GM21423 (cell line): Measurements from ENCODE around the gene ZNRF3.
A peak's percentile ranks its signal among the peaks of the same experiment; 100 is the strongest.
"Not testable (repeated sequence)": the region's sequence is repeated elsewhere in the genome, so short reads cannot be mapped to it uniquely, and the experiment has no call there.

Source experiments
- ATAC-seq: cut with Tn5 transposase; IDR thresholded peaks from one replicate; pipeline ENCODE4 v1.9.1; 2021; ENCODE audit warnings: mild to moderate bottlenecking, moderate library complexity; ENCODE audit not compliant: unreplicated experiment

Gene ZNRF3

DNA sequence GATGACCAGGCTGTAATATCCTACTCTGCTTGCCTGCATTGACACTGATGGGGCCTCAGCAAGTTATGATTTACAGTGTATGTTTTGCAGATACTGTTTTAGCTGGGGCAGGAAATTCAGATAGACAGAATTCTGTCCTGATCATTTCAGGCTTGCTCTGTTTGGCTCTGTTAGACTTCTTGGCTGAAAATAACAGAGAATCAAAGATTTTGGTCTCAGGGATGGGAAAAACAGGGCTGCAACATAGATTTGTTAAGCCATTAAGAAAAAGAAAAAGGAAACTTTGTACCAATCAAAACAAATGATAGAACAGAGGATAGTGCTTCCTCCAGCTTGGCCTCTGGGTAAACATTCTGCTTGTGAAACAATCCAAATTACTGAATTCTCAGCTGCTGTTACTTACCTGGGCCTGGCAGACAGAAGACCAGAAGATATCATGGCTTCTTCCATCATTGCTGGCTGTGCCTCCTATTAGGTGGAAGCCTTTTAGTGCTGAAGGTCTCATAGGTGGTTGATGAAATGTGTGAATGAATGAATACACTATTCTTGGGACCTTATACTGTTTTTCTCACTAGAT lies 22.0 kb downstream of the ZNRF3 start:
- ATAC-seq = no peak

DNA sequence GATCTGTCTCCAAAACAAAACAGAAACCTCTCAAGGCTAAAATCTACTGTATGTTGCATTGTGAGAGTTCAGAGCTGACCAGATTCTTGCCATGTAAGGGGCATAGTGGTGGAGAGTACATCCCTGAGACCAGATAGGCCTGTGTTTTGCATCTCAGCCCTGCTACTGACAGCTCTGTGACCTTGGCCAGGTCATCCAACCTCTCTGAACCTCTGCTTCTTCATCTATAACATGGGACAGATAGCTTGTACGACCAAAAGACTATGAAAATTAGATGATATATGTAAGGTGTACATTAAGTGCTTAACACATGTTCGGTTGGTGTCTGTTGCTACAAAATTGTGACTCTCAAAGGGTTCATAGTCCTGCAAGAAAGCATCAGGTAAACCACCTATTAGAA lies 22.9 kb downstream of the ZNRF3 start:
- ATAC-seq = no peak

DNA sequence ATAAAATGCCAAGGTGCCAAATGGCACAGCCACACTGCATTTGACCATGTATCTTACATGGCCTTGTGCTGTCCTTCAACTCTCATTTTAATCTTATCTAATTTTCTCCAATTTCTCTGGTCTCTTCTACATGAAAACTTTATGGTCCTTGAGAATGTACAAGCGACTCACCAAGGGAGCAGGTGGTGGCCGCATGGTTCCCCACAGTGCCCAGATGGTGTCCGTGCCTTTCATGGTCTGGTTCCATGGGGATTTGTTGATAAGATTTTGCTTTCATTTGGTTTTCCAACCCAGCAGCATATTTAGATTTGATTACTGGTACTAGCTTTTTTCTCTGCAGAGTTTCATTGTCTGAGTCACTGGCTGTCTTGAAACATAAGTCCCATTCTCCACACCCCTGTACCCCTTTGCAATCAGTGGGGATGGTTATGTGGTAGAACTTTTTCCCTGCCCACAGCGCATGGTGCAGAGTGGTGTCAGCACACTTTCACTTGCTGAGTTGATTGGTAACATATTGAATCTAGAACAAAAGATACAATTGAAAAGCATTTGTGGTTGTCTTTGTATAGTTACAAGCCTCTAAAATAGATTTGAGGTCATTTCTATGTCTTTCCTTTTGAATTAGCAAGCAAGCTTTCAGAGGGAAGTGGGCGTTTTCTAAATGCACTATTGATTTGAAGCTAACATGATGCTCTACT lies 24.1 kb downstream of the ZNRF3 start:
- peak; percentile 63 for ATAC-seq

DNA sequence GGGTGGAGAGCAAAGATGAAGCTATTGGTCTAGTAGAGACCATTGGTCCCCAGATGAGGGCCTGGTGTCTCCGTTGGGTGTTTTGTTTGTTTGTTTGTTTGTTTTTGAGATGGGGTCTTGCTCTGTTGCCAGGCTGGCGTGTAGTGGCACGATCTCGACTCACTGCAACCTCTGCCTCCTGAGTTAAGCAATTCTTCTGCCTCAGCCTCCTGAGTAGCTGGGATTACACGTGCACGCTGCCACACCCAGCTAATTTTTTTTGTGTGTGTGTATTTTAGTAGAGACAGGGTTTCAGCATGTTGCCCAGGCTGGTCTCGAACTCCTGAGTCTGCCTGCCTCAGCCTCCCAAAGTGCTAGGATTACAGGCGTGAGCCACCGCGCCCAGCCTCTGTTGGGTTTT lies 25.4 kb downstream of the ZNRF3 start:
- not testable (repeated sequence) for ATAC-seq

DNA sequence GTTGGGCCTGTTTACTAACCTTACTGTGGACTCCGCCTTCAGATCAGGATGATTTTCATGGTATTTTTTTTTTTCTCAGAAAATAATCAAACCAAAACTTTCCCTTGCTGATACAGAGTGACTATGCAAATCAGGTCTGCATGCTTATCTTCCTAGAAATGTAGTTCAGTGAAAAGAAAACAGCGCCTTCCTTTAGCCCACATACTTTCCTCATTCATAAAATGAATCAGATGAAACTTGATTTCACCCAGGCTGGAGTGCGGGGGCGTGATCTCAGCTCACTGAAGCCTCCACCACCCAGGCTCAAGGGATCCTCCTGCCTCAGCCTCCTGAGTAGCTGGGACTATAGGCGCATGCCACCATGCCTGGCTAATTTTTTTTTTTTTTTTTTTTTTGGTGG lies 26.0 kb downstream of the ZNRF3 start:
- ATAC-seq = no peak

DNA sequence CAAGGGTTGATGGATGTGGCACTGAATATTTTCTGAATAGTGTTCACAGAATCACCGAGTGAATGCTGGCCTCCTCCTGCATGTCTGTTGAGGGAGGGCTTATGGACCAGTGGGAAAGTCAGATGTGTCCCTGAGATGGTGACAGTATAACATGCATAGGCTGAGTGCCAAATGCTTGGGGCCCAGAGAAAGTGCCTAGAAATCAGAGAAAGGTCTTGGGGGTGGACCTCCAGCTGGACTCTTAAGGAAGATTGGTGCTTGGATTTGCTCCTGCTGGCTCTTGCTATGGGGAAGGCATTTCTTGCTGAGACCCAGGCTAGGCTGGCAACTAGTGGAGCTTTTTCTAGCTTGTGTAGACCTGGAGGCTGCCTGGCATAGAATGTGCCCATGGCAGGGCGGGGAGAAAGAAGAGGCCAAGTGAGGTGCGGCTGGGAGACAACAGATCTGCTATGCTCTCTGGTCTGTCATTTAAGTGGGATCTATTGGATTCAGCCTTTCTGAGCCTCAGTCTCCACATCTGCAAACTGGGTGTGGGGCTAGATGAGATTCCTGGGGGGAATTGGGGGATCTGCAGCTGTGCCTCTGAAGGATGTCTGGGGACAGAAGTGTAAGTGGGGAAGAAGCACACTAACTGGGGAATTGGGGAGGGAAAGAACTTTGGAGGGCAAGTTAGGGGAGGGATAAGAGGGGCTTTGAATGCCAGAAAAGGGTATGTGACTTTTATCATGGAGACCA lies 27.4 kb downstream of the ZNRF3 start:
- ATAC-seq = no peak

DNA sequence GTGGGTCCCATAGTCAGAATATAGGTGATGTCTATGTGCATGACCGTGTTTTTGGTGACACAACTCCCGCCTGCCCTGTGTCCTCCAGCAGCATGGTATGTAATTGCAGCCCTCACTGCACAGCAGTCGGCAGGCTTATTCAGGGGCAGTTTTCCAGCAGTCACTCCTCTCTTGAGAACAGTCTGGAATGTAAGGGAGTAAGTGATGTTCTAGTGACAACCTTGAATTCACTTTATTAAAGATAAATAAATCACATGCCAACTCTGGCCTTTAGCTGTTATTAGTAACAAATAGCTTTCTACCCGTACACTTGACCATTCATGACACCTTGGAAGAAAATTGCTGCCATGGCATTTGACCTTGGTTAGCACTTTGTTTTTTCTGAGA lies 27.9 kb downstream of the ZNRF3 start:
- ATAC-seq = no peak

DNA sequence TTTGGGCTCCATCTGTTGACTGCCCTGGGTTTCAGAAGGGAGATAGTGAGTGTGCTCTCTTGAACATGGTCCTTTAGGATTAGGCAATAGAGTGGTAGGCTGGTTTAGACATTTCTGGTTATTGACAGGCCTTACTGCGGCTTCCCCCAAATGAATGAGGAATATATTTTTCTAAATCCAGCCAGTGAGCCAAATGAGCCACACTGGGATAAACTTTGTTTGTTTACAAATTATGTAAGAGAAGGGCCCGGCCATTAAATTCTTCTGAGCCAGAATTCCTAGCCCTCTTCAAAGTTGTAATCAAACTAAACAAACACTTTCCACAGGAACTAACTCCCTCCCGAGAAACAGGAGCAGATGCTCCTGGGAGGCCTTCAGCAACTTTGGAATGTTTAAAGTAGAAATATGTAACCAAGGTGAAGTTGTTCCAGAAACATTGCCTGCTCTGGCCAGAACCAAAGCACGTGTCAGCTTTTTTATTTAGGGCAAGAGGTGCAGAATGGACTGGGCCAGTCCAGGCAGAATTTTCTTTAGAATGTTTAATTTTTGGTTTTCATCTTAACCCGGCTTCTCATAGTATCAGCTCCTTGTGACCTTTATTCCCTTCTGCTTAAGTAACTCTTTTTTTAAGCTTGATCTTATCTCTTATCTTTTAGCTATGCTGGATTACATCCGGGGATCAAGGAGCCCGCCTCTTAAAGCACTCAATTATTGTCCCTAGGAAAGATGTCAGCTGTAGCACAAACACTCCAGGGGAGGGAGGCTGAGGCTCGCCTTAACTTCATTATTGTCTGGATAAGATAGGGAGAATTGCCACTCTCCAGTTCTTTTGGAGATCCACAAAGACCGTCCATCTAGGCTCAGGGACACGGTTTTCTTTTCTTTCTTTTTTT lies 28.7 kb downstream of the ZNRF3 start:
- ATAC-seq = no peak

DNA sequence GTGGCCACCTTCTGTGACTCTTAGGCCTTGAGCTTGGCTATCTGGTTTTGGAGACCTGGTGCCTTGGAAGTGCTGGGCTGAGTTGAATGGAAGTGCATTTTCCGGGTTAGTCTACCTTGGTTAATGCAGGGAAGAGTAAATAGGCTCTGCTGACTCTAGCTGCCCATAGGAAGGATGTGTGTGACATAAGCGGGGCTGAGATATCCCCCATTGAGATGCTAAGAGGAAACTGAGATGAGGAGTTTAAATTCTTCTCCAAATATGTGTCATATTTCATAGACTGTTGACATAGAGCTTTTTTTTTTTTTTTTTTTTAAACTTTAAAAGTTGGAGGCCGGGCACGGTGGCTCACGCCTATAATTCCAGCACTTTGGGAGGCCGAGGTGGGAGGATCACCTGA lies 30.8 kb downstream of the ZNRF3 start:
- no peak for ATAC-seq

DNA sequence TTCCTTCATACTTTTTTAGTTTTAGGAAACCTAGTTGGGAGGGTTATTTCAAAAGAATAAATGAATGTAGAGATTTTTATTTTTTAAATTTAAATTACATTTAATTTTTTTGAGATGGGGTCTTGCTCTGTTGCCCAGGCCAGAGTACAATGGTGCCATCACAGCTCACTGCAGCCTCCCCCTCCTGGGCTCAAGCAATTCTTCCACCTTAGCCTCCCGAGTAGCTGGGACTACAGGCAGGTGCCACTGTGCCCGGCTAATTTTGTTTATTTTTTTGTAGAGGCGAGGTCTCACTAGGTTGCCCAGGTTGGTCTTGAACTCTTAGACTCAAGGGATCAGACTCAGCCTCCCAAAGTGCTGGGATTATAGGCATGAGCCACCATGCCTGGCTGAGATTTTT lies 32.6 kb downstream of the ZNRF3 start:
- no peak for ATAC-seq

DNA sequence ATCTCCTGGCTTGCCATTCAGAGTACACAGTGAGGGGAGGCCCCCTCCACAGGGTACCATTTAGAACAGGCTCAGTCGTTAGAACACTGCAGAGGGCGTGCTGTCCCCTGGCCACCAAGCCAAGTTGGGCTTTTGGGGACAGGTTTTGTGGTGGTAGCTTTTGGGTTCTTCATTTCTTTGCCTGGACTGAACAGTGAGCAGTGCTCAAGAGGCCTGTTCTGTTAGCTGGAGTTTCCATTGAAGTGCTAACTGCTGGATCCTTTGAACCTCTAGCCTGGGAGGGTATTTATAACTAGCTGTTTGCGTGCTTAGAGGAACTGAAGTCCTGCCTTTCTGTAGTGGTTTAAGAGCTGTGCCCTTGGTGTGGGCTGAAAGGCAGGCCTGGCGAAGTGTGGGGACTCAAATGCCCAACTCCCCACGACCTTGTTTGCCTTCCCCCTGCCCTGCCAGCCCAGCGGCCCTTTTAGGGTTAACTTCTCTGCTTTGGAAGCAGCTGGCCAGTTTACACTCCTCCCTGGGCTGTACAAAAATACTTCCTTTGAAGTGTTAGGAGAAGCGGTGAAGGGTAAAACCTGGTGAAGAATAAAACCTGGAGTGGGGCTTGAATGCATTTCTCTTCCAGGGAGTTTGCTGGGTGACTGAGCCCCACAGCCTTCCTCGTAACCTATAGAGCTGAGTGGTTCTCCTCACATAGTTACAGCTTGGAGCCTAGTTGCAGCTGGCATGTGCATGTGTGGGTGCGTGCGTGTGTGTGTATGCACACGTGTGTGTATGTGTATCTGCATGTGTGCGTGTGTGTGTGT lies 34.6 kb downstream of the ZNRF3 start:
- no peak for ATAC-seq

DNA sequence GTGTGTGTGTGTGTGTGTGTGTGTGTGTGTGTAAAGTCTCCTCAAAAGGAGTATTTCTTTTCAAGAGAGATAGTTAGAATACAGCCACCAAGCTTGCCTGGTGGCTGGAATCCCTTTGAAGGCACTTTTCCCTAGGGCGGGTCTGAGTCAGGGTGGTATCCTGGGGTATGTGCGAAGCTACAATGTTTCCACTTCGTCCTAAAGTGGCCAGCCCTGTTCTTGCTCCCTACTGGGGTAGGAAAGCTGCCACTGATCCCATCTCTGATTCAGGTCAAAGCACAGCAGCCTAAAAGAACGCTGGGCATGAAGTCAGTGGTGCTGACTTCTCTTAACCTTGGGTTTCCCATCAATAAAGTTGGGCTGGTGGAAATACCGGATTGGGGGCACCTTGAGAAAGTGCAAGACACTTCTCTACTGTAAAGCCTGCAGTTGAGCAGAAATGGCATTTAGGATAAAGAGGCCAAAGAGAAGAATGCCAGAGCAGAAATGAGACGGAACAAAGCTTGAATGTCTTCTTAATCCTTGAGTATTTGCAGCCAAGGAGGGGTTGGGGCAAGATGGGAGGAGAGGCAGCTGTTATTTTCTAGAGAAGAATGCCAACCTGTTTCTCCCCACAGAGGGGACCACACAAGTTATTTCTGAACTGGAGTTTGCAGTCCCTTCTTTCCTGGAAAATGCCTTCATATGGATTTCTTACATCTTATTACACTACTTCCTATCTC lies 35.3 kb downstream of the ZNRF3 start:
- ATAC-seq = no peak

DNA sequence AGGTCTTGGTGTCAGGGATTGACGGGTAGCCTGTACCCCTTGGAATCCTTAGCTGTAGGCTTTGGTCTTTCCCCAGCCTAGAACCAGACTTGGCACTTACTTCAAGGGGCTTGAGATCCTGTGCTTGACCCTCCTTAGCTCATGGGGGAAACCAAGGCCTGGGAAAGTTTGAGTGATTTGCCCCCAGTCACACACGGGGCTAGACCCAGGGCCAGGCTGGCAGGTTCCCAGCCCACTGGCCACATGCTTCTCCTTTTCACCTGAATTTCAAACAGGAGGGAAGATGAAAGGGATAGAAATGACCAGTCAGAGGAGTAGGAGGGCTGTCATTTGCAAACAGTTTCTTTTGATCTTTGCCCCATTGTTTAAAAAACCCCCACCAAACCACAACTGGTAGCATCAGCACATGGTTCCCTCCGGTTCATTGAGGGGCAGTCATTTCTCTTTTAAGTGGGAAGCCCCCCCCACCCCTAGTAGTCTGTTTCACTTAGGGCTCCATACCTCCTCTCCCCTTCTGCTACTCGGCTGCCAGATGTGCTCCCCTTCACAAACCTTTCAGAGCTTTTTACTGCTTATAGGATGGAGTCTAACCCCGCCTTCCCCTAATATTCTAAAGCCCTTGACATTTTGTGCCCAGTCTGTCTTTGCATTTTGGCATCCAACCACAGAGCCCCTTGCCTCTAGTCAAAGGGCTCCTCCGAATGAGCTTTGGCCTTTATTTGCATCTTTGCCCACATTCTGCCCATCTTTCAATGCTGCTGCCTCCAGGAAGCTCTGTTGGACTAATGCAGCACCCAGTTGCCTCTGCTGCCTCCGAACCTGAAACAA lies 37.6 kb downstream of the ZNRF3 start:
- ATAC-seq = no peak

DNA sequence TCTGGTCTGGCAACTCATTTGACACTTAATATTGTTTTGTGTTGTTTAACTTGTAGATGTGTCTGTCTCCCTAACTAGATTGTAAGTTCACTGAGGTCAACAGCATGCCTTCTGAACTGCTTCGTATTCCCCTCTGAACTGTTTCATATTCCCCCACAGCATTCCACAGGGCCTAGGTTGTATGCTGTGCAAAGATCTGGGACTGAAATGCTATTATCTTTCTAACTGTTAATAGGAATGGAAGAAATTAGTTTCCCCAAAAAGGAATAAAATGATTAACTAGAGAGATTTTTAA lies 38.2 kb downstream of the ZNRF3 start:
- ATAC-seq = no peak

DNA sequence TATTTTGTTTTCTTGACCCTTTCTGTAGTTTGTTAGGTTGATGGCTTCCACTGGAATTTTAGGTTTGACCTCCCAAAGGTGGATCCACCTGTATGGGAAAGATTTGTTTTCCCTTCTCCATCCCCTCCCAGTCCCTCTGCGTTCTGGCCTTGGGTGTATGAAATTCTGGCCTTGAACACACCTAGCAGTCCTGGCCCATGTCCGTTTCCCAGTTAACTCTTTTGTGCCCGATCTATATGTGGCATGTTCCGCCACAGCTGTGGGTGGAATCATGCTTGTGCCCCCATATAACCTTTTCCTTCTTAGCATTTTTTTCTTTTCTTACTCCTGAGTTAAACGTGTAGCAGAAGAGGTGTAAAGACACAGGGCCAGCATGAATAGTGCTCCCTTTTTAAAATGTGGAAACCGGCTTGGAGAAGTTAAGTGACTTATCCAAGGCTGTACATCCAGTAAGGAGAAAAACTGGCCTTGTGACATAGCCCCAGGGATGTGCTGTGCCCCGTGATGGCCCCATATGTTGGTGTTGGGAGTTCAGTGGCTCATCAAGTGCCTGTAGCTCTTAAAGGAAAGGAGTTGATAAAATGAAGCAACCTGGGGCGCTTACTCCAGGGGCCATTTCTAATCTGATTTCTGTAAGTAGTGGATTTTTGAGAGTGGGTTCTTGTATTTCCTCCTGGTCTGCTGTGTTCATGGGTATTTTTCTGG lies 39.3 kb downstream of the ZNRF3 start:
- ATAC-seq = no peak

DNA sequence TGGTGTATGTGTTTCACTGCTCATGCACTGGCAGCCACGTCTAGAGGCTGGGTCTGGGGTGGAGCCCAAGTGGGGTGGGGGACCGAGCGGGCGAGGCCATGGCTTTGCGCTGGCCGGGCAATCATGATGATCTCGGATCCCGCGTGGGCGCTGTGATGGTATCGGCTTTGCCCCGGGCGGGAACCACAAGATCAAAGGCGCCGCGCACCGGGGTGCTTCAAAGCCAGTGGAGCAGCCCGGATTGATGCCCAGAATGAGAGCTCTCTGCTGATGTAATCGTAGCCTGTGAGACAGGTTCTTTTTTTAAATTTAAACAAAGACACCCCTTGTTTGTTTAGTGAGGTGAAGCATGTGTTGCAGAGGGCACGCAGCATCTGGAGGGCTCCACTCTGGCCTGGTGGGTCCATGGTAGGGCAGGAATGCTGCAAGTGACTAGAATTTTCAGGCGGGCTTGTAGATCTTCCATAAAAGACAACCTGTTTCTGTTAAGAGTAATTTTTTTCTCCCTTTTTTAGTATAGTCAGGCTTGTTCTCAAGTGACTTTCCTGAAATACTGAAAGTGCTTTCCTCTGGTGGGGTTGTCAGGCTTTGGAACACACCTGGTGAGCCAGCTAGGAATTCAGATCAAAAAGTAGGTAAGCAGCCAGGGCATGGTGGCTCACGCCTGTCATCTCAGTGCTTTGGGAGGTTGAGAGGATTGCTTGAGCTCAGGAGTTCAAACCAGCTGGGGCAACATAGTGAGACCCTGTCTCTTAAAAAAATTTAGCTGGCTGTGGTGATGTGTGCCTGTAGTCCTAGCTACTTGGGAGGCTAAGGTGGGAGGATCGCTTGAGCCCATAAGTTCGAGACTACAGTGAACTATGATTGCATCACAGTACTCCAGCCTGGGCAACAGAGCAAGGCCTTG lies 40.7 kb downstream of the ZNRF3 start:
- no peak for ATAC-seq

DNA sequence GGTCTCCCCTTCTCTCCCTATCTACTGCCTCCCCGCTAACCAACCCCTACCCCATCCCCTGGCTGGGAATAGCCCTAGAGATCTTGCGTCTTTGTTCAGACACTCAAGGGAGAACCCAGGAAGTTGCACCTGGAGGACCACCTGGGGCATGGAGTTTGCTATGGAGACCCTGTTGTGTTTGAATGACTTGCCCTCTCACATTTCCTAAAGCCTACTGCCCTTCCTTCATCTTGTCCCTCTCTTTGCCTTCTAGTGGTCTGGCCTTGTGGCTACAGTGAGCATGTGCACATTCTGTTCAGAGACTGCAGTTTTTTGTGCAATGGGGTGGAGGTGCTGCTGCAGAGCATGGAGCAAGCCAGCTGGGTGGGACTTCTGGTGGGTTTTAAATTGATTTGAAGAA lies 42.5 kb downstream of the ZNRF3 start:
- ATAC-seq = no peak

DNA sequence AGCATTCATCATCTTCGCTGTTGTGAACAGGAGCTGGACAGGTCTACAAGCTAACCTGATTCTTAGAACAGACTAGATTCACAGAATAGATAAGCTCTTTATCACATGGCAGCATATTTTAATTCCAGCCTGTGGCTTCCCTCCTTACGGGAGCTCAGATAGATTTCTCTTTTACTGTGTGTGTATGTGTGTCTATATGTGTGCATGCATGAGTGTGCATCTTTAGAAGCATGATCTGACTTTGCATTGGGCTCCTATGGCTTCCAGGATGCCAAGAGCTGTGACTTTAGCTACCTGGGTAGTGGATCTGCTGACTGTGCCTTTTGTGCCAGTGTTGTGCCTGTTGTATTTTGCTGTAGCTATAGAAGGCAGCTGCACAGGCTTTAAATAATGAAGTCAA lies 44.3 kb downstream of the ZNRF3 start:
- ATAC-seq = no peak
